NCI-H460 (cell line): Measurements from ENCODE around the gene CSRNP2. TPM values are rescaled to one million over a fixed set of nuclear protein-coding genes. Genes with fewer than 3 reads are reported as not detected.
A peak's percentile ranks its signal among the peaks of the same experiment; 100 is the strongest.
"Not testable (repeated sequence)": the region's sequence is repeated elsewhere in the genome, so short reads cannot be mapped to it uniquely, and the experiment has no call there.

ENCODE experiments used
- DNase-seq: peaks from one replicate; pipeline ENCODE4 v3.0.0-alpha.2; 2016; ENCODE audit warnings: low read depth; ENCODE audit errors: extremely low read depth
- total RNA-seq: library from RNA; depleted of rRNA; stranded (reverse); fragments of >200 nt; shearing (Covaris generic); gene quantifications from 2 replicates; pipeline ENCODE4 v1.2.3, GENCODE V29; 2014

Gene CSRNP2
- total RNA-seq, 1 experiment from 2014 or later, result 20.6 TPM

GRCh38 chr12:51078866-51079265 is 4.5 kb downstream of the CSRNP2 start:
- not testable (repeated sequence) for DNase-seq

- DNase-seq, result not testable (repeated sequence)
Measured at GRCh38 chr12:51078346-51078745, 5.0 kb downstream of the CSRNP2 start.

- DNase-seq, result no peak
Measured at GRCh38 chr12:51077930-51078329, 5.5 kb downstream of the CSRNP2 start.

- DNase-seq, result no peak
Measured at GRCh38 chr12:51076236-51076930, 7.0 kb downstream of the CSRNP2 start.

- no peak for DNase-seq
Measured at GRCh38 chr12:51075390-51075789, 8.0 kb downstream of the CSRNP2 start.

GRCh38 chr12:51071663-51072062 is 11.7 kb downstream of the CSRNP2 start:
- no peak for DNase-seq

- DNase-seq, result no peak
Measured at GRCh38 chr12:51070004-51070403, 13.4 kb downstream of the CSRNP2 start.

GRCh38 chr12:51067771-51068170 is 15.6 kb downstream of the CSRNP2 start:
- no peak for DNase-seq

- no peak for DNase-seq
Measured at GRCh38 chr12:51067229-51067628, 16.2 kb downstream of the CSRNP2 start.

- DNase-seq, result no peak
Measured at GRCh38 chr12:51065530-51065929, 17.9 kb downstream of the CSRNP2 start.

- DNase-seq, result no peak
Measured at GRCh38 chr12:51062631-51063397, 20.6 kb downstream of the CSRNP2 start.

GRCh38 chr12:51059086-51059485 is 24.3 kb downstream of the CSRNP2 start:
- no peak for DNase-seq

GRCh38 chr12:51056242-51056641 is 27.2 kb downstream of the CSRNP2 start:
- no peak for DNase-seq

GRCh38 chr12:51055060-51055459 is 28.3 kb downstream of the CSRNP2 start:
- no peak for DNase-seq

GRCh38 chr12:51051787-51052186 is 31.6 kb downstream of the CSRNP2 start:
- DNase-seq, result no peak

- DNase-seq, result no peak
Measured at GRCh38 chr12:51049525-51049924, 33.9 kb downstream of the CSRNP2 start.

- no peak for DNase-seq
Measured at GRCh38 chr12:51048661-51049251, 34.6 kb downstream of the CSRNP2 start.

GRCh38 chr12:51047655-51048540 is 35.5 kb downstream of the CSRNP2 start, which contains the start of gene LETMD1:
Gene LETMD1 (plus strand): TSS chr12:51048327. CDS start chr12:51048357, 30 bp downstream.
- peak; percentile 99 for DNase-seq

- DNase-seq, result no peak
Measured at GRCh38 chr12:51036279-51036678, 47.1 kb downstream of the CSRNP2 start.

GRCh38 chr12:51033457-51034089 is 49.8 kb downstream of the CSRNP2 start:
- no peak for DNase-seq
